Measurements from ENCODE around the gene EDAR. TPM values are rescaled to one million over a fixed set of nuclear protein-coding genes. Genes with fewer than 3 reads are reported as not detected.

The EDAR gene
- polyA plus RNA-seq, 1 donor (not counting 4 experiments of a cell fraction or from before 2014, with no cell fraction given) = 0.21 TPM

- Histone ChIP-seq H4K20me1 (ENCODE audit: control insufficient read depth, extremely low read depth, insufficient read depth, low read length) (no peaks in the 10 kb centered on the region), H3K27me3 (ENCODE audit: control insufficient read depth, extremely low read depth, insufficient read depth, low read length) (peaks cover 8% of the 10 kb centered on the region), H3K27ac (ENCODE audit: control insufficient read depth, insufficient read depth, low read length) (no peak overlapping the region), H3K4me2 (ENCODE audit: control insufficient read depth, extremely low read depth, insufficient read depth, low read depth, low read length) (peak overlapping the region; percentile 67), H3K4me1 (ENCODE audit: control insufficient read depth, extremely low read depth, insufficient read depth, low read length) (peaks cover 3% of the 10 kb centered on the region), H3K36me3 (ENCODE audit: control insufficient read depth in 2 of 2, extremely low read depth in 1 of 2, insufficient read depth in 2 of 2, low read length in 2 of 2) (no peaks in the 10 kb centered on the region), H3K9me3 (ENCODE audit: control insufficient read depth, low read depth, low read length) (no peaks in the 10 kb centered on the region), H3K79me2 (ENCODE audit: control insufficient read depth, insufficient read depth, low read length) (no peaks in the 10 kb centered on the region), H3K9me1 (ENCODE audit: control insufficient read depth, extremely low read depth, insufficient read depth, low read length) (no peaks in the 10 kb centered on the region), H3K9ac (ENCODE audit: control insufficient read depth, extremely low read depth, insufficient read depth, low read length) (no peak overlapping the region), H3K4me3 (ENCODE audit: control insufficient read depth in 2 of 3, extremely low read depth in 1 of 3, insufficient read depth in 2 of 3, low read depth in 1 of 3, low read length in 3 of 3) (peak overlapping the region in 2 of 3 experiments; percentile 58 to 59), H2AFZ (ENCODE audit: control insufficient read depth, low read length) (peak overlapping the region; percentile 58)
- FAIRE-seq (no peak), DNase-seq (ENCODE audit: low read depth, low spot score) (no peak)
- dilution Hi-C loops (cut with MboI; ENCODE audit: extremely low pct_ligation_motif_present, low sequenced_read_pairs) = no loop called here
- no peak for TF ChIP-seq EZH2 (IDR thresholded peaks at IDR 0.05; ENCODE audit: low read length)
- TF ChIP-seq, protein P1, sequence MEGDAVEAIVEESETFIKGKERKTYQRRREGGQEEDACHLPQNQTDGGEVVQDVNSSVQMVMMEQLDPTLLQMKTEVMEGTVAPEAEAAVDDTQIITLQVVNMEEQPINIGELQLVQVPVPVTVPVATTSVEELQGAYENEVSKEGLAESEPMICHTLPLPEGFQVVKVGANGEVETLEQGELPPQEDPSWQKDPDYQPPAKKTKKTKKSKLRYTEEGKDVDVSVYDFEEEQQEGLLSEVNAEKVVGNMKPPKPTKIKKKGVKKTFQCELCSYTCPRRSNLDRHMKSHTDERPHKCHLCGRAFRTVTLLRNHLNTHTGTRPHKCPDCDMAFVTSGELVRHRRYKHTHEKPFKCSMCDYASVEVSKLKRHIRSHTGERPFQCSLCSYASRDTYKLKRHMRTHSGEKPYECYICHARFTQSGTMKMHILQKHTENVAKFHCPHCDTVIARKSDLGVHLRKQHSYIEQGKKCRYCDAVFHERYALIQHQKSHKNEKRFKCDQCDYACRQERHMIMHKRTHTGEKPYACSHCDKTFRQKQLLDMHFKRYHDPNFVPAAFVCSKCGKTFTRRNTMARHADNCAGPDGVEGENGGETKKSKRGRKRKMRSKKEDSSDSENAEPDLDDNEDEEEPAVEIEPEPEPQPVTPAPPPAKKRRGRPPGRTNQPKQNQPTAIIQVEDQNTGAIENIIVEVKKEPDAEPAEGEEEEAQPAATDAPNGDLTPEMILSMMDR (optimal IDR thresholded peaks at IDR 0.05 in 1 of 3, IDR thresholded peaks at IDR 0.05 in 1 of 3, conservative IDR thresholded peaks at IDR 0.05 in 1 of 3; ENCODE audit: extremely low read depth in 1 of 3, insufficient read depth in 2 of 3, low read length in 3 of 3) = no peak
Observed at GRCh38 chr2:109032229-109032820, 43.3 kb upstream of the EDAR start.

DNA sequence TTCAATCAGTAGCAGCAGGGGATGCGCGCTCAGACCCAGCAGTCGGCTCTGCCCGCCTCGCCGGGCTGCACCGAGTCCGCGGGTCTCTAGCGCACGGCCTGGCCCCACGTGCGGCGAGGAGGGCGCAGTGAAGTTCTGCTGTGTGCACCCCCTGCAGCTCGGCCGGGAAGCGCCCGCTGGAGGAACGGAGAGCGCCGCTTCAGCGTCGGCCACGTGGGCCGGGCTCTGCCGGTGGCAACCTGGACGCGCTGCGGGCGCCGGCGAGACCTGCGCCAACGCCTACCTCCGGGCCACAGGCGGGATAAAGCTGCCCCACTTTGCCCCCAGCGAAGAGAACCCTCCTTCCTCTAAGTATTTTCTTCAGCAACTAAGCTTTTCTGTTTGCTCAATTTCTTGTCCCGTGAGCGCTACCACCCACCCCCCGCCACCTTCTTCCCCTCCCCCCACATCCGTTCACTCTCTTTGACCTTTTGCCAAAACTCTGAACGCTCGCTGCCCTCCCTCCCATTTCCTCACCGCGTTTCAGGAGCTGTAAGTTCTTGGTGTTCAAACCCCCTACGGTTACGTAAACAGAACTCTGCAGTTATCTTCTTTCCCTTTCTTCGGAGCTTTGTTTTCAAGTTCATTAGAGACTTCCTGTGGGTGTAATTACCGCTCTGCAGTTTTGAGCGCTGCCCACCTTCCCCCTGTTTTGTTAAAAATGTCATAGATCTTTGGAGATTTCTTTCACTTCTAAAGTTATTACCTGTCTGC lies 42.6 kb upstream of the EDAR start:
- Histone ChIP-seq H3K27ac (ENCODE audit: control insufficient read depth, insufficient read depth, low read length) (no peak overlapping the region), H2AFZ (ENCODE audit: control insufficient read depth, low read length) (peak overlapping the region; percentile 58), H3K36me3 (ENCODE audit: control insufficient read depth in 2 of 2, extremely low read depth in 1 of 2, insufficient read depth in 2 of 2, low read length in 2 of 2) (no peaks in the 10 kb centered on the region), H3K79me2 (ENCODE audit: control insufficient read depth, insufficient read depth, low read length) (no peaks in the 10 kb centered on the region), H3K4me3 (ENCODE audit: control insufficient read depth in 2 of 3, extremely low read depth in 1 of 3, insufficient read depth in 2 of 3, low read depth in 1 of 3, low read length in 3 of 3) (peak overlapping the region; percentile 33 to 59 (median 58)), H3K4me2 (ENCODE audit: control insufficient read depth, extremely low read depth, insufficient read depth, low read depth, low read length) (peak overlapping the region; percentile 67), H3K9ac (ENCODE audit: control insufficient read depth, extremely low read depth, insufficient read depth, low read length) (no peak overlapping the region), H3K9me1 (ENCODE audit: control insufficient read depth, extremely low read depth, insufficient read depth, low read length) (no peaks in the 10 kb centered on the region), H4K20me1 (ENCODE audit: control insufficient read depth, extremely low read depth, insufficient read depth, low read length) (no peaks in the 10 kb centered on the region), H3K9me3 (ENCODE audit: control insufficient read depth, low read depth, low read length) (no peaks in the 10 kb centered on the region), H3K4me1 (ENCODE audit: control insufficient read depth, extremely low read depth, insufficient read depth, low read length) (peaks cover 3% of the 10 kb centered on the region), H3K27me3 (ENCODE audit: control insufficient read depth, extremely low read depth, insufficient read depth, low read length) (peaks cover 8% of the 10 kb centered on the region)
- no peak for TF ChIP-seq EZH2 (IDR thresholded peaks at IDR 0.05; ENCODE audit: low read length)
- TF ChIP-seq, protein P1 (optimal IDR thresholded peaks at IDR 0.05 in 1 of 3, IDR thresholded peaks at IDR 0.05 in 1 of 3, conservative IDR thresholded peaks at IDR 0.05 in 1 of 3; ENCODE audit: extremely low read depth in 1 of 3, insufficient read depth in 2 of 3, low read length in 3 of 3) = no peak
- DNase-seq (ENCODE audit: low read depth, low spot score) (no peak), FAIRE-seq (no peak)
- dilution Hi-C loops (cut with MboI; ENCODE audit: extremely low pct_ligation_motif_present, low sequenced_read_pairs) = no loop called here
